Fibroblast of lung (primary cell): ENCODE results near the gene CDPF1.

Experiments used
- EZH2 ChIP-seq: IDR thresholded peaks from 2 replicates; pipeline ENCODE4 v1.5.1; 2012; ENCODE audit warnings: low read length, control low read depth, mild to moderate bottlenecking; ENCODE audit errors: missing control alignments
- TF ChIP-seq, protein P1 (sequence below), 2 donors: IDR thresholded peaks in 1 of 2; conservative IDR thresholded peaks in 1 of 2; 1 replicate in 1 of 2; 2 replicates in 1 of 2; pipeline ENCODE4 v1.5.1; 2011 to 2012; ENCODE audit warnings: low read length in 2 of 2, control low read depth in 1 of 2, inconsistent platforms in 1 of 2, low read depth in 1 of 2, mild to moderate bottlenecking in 1 of 2

DNA sequence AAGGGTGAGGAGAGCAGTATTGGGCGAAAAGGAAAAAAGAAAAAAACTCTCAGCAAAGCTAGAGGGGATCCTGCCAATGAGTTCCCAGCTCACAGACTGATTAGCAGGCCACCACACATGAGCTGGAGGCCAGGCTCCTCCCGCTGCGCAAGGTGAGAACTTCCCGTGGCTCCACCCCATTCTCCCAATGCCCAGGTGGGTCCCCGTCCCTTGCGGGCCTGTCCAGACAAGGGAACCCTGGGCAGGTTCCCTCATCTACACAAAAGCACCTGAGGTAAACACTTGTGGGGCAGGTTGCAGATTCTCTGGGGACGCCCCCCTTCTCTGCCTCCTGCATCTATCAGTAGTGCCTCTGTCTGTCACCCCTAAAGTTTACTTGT lies 46.5 kb downstream of the CDPF1 start:
- TF ChIP-seq, protein P1, sequence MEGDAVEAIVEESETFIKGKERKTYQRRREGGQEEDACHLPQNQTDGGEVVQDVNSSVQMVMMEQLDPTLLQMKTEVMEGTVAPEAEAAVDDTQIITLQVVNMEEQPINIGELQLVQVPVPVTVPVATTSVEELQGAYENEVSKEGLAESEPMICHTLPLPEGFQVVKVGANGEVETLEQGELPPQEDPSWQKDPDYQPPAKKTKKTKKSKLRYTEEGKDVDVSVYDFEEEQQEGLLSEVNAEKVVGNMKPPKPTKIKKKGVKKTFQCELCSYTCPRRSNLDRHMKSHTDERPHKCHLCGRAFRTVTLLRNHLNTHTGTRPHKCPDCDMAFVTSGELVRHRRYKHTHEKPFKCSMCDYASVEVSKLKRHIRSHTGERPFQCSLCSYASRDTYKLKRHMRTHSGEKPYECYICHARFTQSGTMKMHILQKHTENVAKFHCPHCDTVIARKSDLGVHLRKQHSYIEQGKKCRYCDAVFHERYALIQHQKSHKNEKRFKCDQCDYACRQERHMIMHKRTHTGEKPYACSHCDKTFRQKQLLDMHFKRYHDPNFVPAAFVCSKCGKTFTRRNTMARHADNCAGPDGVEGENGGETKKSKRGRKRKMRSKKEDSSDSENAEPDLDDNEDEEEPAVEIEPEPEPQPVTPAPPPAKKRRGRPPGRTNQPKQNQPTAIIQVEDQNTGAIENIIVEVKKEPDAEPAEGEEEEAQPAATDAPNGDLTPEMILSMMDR (conservative IDR thresholded peaks at IDR 0.05 in 1 of 2, IDR thresholded peaks at IDR 0.05 in 1 of 2; ENCODE audit: low read depth in 1 of 2, low read length in 2 of 2) = no peak
- no peak for TF ChIP-seq EZH2
